Dermis microvascular lymphatic vessel endothelial cell (primary cell): ENCODE measurements around the gene AMPD3. TPM values are rescaled to one million over a fixed set of nuclear protein-coding genes. Genes with fewer than 3 reads are reported as not detected.

Experiments used
- DNase-seq, 2 donors: peaks; one replicate each; pipeline versions ENCODE4 v3.0.0 to v3.0.0-alpha.2; 2010; ENCODE audit warnings: low read depth in 2 of 2
- total RNA-seq: library from RNA; depleted of rRNA; stranded (reverse); fragments of >200 nt; gene quantifications from 2 replicates; pipeline ENCODE4 v1.2.1, GENCODE V29; 2014

Gene AMPD3
- total RNA-seq, 1 donor from 2014 or later = 1.3 TPM

DNA sequence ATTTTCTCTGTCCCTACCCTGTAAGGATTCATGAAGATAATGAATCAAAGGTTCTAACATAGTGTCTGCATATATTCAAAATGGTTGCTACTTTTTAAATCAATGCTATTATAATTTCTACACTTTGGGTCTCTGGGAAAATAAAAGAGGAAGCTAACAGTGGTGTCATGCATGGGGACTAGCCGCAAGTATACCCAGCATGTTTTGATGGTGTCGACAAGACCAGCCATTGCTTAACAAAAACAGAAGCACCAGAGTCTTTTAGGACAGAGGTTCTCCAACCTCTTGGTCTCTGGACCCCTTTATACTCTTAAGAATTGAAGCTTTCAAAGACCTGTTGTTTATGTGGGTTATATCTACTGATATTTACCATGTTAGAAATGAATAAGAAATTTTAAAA, 48.2 kb downstream of the AMPD3 start:
- DNase-seq = no peak

- DNase-seq = no peak
These were observed 48.9 kb downstream of the AMPD3 start for GRCh38 chr11:10503777-10504480.

DNA sequence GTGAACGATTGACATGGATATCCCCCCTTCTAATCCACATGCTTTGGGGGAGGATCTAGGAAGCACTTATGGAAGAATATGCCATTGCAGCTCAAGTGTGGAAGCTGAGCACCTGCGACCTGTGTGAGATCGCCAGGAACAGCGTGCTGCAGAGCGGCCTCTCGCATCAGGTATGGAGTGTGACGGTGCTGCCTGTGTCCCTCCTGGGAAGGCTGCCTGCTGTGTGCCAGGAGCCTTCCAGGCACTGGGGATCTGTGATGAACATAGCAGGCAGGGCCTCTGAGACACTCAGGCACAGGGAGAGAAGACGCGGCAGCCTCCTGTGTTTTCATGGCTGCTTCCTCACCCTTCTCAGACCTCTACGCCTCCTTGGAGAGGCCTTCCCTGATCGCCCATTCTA, 49.4 kb downstream of the AMPD3 start:
- DNase-seq = no peak

GRCh38 chr11:10505278-10506007, 50.4 kb downstream of the AMPD3 start:
- DNase-seq = peak; percentile 17 to 64

GRCh38 chr11:10506008-10506370, 50.9 kb downstream of the AMPD3 start:
- no peak for DNase-seq

GRCh38 chr11:10511181-10511621, 56.1 kb downstream of the AMPD3 start:
- DNase-seq = no peak

- DNase-seq = peak in 1 of 2 donors; percentile 31
These were observed 59.1 kb downstream of the AMPD3 start for GRCh38 chr11:10514202-10514601.

- no peak for DNase-seq
These were observed 59.6 kb downstream of the AMPD3 start for GRCh38 chr11:10514709-10515108.

GRCh38 chr11:10515418-10515817, 60.4 kb downstream of the AMPD3 start:
- DNase-seq = no peak

GRCh38 chr11:10518123-10518522, 63.1 kb downstream of the AMPD3 start:
- no peak for DNase-seq

DNA sequence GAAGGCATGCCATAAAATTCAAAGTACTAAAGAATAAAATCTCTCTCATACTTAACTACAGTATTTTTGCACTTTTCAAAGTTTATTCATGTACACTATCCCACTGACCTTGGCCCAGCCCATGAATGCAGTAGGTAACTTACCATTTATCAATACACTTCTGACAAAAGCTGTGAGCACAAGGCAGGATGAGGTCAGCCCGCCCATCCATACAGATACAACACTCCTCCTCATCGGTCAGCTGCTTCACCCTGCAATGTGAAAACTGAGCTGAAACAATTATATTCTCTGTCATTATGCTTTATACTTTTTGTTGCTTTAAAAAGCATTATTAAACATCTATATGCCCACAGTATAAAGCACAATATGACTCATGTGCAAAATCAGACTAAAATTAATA, 63.8 kb downstream of the AMPD3 start:
- no peak for DNase-seq

- DNase-seq = no peak
These were observed 64.6 kb downstream of the AMPD3 start for GRCh38 chr11:10519630-10520029.

- DNase-seq = no peak
These were observed 65.5 kb downstream of the AMPD3 start for GRCh38 chr11:10520562-10520961.

GRCh38 chr11:10522276-10522675, 67.2 kb downstream of the AMPD3 start:
- peak in 1 of 2 donors; percentile 44 for DNase-seq

- no peak for DNase-seq
These were observed 67.9 kb downstream of the AMPD3 start for GRCh38 chr11:10522921-10523320.

DNA sequence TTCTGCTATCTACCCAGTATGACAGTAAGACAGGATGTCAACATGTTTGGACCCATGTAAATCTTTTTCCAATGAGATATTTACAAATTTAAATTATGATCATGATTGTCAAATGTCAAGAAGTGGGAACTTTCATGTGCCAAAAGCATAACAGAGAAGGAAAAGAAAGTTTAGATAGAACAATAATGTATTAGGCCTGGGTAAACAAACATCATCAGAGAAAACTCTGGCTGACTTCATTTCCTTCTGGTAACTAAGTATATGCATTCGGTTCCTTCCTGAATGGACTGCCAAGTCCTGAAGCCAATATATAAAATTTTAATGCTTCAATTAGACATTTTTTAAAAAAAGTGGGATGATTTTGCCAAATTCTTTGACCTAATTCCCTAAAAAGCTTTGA, 69.4 kb downstream of the AMPD3 start:
- peak; percentile 56 to 91 for DNase-seq

- peak in 1 of 2 donors; percentile 22 for DNase-seq
These were observed 72.2 kb downstream of the AMPD3 start for GRCh38 chr11:10526974-10527918.

DNA sequence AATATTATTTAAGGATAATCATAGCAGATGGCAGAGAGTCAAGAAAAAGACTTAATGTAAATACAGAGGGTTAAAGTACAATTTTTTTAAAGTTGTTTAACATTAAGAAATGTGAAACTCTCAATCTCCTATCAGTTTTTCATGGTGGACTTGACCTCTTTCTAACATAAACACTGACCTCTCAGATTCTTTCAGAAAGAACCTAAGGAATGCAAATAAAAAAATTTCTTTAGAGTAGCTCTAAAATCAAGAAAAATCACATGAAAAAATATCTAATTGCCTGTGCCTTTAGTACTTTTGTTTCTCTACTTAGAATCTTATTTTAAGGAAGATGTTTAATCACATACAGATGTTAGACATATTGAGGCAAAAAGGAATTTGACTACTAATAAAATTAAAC, 73.1 kb downstream of the AMPD3 start:
- no peak for DNase-seq

DNA sequence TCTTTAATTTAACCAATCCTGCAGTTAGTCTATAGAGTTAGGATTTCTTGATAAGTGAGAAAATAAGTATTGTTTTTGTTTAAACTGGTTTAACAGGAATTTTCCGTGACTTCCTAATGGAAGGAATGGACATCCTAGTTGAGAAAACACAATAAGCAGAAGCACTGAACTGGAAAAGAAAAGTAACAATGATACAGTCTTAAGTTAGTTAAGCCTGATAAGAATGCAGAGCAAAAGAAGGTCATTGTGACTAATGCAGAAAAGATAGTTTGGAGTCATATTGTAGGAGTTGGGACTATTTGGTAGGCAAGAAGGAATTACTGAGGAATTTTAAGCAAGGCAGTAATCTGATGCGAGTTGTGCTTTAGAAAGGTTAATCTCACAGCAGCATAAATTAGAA, 74.2 kb downstream of the AMPD3 start:
- no peak for DNase-seq

DNA sequence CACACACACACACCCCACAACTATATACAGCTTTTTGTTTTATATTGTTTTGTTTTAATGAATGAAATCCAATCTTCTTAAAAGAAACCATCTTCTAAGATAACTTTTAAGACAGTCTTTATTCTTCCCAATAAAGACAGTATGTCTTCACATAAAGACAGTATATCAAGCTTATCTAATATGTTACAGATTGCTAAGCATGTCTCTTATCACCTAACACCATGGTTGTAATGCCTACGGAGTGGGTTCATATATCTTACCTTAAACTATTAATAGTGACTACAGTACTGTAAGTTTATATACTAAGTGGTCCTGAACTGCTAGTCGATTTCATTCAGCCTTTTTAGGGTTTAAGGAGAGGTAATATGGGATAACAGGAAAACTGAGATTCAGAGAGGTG, 77.5 kb downstream of the AMPD3 start:
- no peak for DNase-seq

DNA sequence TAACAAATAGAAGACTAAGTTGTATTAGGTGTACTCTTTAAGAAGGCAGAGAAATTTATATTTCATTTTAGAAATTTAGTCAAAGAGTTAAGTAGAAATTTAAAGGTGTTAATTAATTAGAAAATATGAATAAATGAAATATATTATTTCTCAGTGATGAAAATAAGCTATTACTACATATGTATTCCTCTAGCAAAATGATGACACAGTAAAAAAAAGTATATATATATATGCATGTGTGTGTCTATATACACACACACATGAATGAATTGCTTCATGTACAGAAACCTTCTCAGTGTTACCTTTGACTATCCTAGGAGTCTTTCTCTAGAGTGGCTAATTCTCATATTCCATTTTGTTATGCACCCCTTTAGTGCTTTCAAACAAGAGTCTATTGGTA, 78.3 kb downstream of the AMPD3 start:
- no peak for DNase-seq

- DNase-seq = peak in 1 of 2 donors; percentile 45
These were observed 79.3 kb downstream of the AMPD3 start for GRCh38 chr11:10534316-10534715.
